ENCODE measurements around the gene PDZD8. TPM values are rescaled to one million over a fixed set of nuclear protein-coding genes. Genes with fewer than 3 reads are reported as not detected.

The PDZD8 gene
- total and polyA plus RNA-seq, 2 donors (not counting 1 experiment from before 2014, with no cell fraction given) = 15.4 to 34.6 TPM

DNA sequence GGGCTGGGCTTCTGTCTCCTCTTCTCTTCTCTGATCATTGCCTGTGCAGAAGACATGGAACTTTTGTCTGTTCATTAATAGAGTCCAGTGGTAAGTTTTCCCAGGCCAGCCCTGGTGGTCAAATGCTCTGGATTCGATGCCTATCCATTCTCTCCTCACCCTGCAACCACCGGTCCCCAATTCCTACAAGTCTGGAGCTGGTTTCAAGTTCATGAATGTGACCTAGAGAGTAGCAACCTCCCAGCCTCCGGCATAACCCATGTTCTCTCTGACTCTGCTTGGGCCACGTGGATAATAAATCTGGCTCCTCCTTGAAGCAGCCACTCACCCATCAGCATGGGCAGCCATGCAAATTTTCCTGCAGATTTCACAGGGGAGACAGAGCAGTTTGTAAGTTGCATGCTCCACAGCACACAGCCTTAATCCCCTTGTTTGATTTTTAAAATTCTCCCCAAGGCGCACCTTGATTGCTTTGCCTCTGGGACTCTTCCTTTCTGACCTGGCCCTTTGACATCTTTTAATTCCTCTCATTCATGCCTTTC, 37.3 kb upstream of the PDZD8 start:
- Histone ChIP-seq H3K9ac (ENCODE audit: insufficient read depth, low read length) (no peak overlapping the region), H3K27ac (ENCODE audit: insufficient read depth, low read length) (no peak overlapping the region), H3K27me3 (ENCODE audit: control insufficient read depth, insufficient read depth, low read length) (no peaks in the 10 kb centered on the region), H3K4me3 (replicated peaks in 1 of 4; ENCODE audit: control extremely low read depth in 1 of 4, insufficient read depth in 1 of 4, low read depth in 3 of 4, low read length in 4 of 4) (no peak overlapping the region), H3K4me2 (ENCODE audit: extremely low read depth, insufficient read depth, low read length) (no peak overlapping the region), H3K36me3 (ENCODE audit: control insufficient read depth, insufficient read depth, low read length) (no peaks in the 10 kb centered on the region), H2AFZ (ENCODE audit: low read length) (no peak overlapping the region), H3K4me1 (ENCODE audit: control insufficient read depth, extremely low read depth, insufficient read depth, low read length) (no peaks in the 10 kb centered on the region), H3K9me3 (ENCODE audit: control insufficient read depth, insufficient read depth, low read depth, low read length) (no peaks in the 10 kb centered on the region), H4K20me1 (ENCODE audit: control insufficient read depth, extremely low read depth, insufficient read depth, low read length) (no peaks in the 10 kb centered on the region), H3K79me2 (ENCODE audit: control insufficient read depth, insufficient read depth, low read length) (no peaks in the 10 kb centered on the region)
- no peak for TF ChIP-seq EZH2 (IDR thresholded peaks at IDR 0.05; ENCODE audit: low read length, missing control alignments)
- TF ChIP-seq, protein P1, sequence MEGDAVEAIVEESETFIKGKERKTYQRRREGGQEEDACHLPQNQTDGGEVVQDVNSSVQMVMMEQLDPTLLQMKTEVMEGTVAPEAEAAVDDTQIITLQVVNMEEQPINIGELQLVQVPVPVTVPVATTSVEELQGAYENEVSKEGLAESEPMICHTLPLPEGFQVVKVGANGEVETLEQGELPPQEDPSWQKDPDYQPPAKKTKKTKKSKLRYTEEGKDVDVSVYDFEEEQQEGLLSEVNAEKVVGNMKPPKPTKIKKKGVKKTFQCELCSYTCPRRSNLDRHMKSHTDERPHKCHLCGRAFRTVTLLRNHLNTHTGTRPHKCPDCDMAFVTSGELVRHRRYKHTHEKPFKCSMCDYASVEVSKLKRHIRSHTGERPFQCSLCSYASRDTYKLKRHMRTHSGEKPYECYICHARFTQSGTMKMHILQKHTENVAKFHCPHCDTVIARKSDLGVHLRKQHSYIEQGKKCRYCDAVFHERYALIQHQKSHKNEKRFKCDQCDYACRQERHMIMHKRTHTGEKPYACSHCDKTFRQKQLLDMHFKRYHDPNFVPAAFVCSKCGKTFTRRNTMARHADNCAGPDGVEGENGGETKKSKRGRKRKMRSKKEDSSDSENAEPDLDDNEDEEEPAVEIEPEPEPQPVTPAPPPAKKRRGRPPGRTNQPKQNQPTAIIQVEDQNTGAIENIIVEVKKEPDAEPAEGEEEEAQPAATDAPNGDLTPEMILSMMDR (conservative IDR thresholded peaks at IDR 0.05 in 1 of 2, IDR thresholded peaks at IDR 0.05 in 1 of 2; ENCODE audit: low read depth in 1 of 2, low read length in 2 of 2) = no peak
- DNase-seq (ENCODE audit: low read depth in 2 of 2) = no peak

DNA sequence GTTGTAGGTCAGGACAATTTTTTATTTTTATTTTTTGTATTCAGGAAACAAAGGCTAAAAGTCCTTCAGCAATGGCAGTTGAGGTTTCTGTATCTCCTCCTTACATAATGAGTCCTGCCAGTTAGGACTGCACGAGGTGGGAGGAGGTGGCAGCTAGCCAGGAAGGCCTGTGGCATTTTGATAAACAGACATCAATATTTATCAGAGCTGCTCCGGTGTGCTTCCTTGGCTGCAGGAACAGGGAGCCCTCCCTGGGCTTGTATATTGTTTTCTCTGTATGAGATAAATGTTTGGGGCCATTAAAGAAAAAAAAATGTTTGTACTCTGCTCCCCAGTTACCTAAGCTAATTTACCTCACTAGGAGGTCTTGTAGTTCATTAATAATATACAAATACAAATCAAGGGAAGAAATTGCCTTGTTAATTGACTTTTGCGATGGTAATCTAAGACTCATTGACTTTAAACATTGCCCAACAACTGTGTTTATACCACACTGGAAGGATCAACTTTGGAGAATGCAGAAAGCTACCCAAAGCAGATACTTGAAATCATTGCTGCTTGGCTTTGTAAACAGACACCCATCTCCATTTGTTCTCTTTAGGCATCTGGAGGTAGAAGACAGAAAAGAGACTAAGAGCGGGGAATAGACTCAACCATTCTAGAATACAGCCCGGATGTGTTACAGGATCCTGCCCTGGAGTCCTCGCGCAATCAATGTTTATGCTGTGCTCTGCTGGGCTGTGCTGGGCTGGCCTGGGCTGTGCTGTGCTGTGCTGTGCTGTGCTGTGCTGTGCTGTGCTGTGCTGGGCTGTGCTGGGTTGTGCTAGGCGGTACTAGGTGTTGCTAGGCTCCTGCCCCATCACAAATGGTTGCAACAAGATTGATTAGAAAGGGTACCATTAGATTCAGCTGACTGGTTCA, 36.5 kb upstream of the PDZD8 start:
- H3K9me3 ChIP-seq (ENCODE audit: control insufficient read depth, insufficient read depth, low read depth, low read length) = no peaks in the 10 kb centered on the region
- DNase-seq (ENCODE audit: low read depth in 2 of 2) = no peak
- no peaks in the 10 kb centered on the region for H4K20me1 ChIP-seq (ENCODE audit: control insufficient read depth, extremely low read depth, insufficient read depth, low read length)
- no peak for TF ChIP-seq EZH2 (IDR thresholded peaks at IDR 0.05; ENCODE audit: low read length, missing control alignments)
- TF ChIP-seq, protein P1 (conservative IDR thresholded peaks at IDR 0.05 in 1 of 2, IDR thresholded peaks at IDR 0.05 in 1 of 2; ENCODE audit: low read depth in 1 of 2, low read length in 2 of 2) = no peak
- H3K4me3 ChIP-seq (replicated peaks in 1 of 4; ENCODE audit: control extremely low read depth in 1 of 4, insufficient read depth in 1 of 4, low read depth in 3 of 4, low read length in 4 of 4) = no peak overlapping the region
- H3K4me2 ChIP-seq (ENCODE audit: extremely low read depth, insufficient read depth, low read length) = no peak overlapping the region
- H3K27me3 ChIP-seq (ENCODE audit: control insufficient read depth, insufficient read depth, low read length) = no peaks in the 10 kb centered on the region
- no peak overlapping the region for H3K27ac ChIP-seq (ENCODE audit: insufficient read depth, low read length)
- no peaks in the 10 kb centered on the region for H3K4me1 ChIP-seq (ENCODE audit: control insufficient read depth, extremely low read depth, insufficient read depth, low read length)
- no peak overlapping the region for H3K9ac ChIP-seq (ENCODE audit: insufficient read depth, low read length)
- H2AFZ ChIP-seq (ENCODE audit: low read length) = no peak overlapping the region
- H3K36me3 ChIP-seq (ENCODE audit: control insufficient read depth, insufficient read depth, low read length) = no peaks in the 10 kb centered on the region
- no peaks in the 10 kb centered on the region for H3K79me2 ChIP-seq (ENCODE audit: control insufficient read depth, insufficient read depth, low read length)

DNA sequence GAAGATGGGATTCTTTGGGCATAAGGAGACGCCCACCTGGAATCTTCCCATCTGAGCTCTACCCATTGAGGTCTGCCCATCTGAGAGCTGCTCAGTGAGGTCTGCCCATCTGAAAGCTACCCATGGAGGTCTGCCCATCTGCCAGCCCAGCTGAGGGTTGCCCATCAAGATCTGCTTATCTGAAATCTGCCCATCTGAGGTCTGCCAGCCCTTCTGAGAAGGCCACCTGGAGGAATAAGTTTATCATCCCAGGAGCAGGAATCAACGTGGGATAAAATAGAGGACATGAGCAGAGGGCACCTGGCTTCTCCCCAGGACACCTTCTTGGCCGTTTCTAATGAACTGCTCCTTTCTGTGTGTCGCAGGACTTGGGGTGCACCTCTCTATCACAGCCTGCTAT, 35.3 kb upstream of the PDZD8 start:
- Histone ChIP-seq H3K9ac (ENCODE audit: insufficient read depth, low read length) (no peak overlapping the region), H3K4me3 (replicated peaks in 1 of 4; ENCODE audit: control extremely low read depth in 1 of 4, insufficient read depth in 1 of 4, low read depth in 3 of 4, low read length in 4 of 4) (no peak overlapping the region), H2AFZ (ENCODE audit: low read length) (no peak overlapping the region), H3K27me3 (ENCODE audit: control insufficient read depth, insufficient read depth, low read length) (no peaks in the 10 kb centered on the region), H3K36me3 (ENCODE audit: control insufficient read depth, insufficient read depth, low read length) (no peaks in the 10 kb centered on the region), H3K4me1 (ENCODE audit: control insufficient read depth, extremely low read depth, insufficient read depth, low read length) (no peaks in the 10 kb centered on the region), H3K27ac (ENCODE audit: insufficient read depth, low read length) (no peak overlapping the region), H3K9me3 (ENCODE audit: control insufficient read depth, insufficient read depth, low read depth, low read length) (no peaks in the 10 kb centered on the region), H3K4me2 (ENCODE audit: extremely low read depth, insufficient read depth, low read length) (no peak overlapping the region), H4K20me1 (ENCODE audit: control insufficient read depth, extremely low read depth, insufficient read depth, low read length) (no peaks in the 10 kb centered on the region), H3K79me2 (ENCODE audit: control insufficient read depth, insufficient read depth, low read length) (no peaks in the 10 kb centered on the region)
- TF ChIP-seq, protein P1 (conservative IDR thresholded peaks at IDR 0.05 in 1 of 2, IDR thresholded peaks at IDR 0.05 in 1 of 2; ENCODE audit: low read depth in 1 of 2, low read length in 2 of 2) = no peak
- TF ChIP-seq EZH2 (IDR thresholded peaks at IDR 0.05; ENCODE audit: low read length, missing control alignments) = no peak
- DNase-seq (ENCODE audit: low read depth in 2 of 2) = no peak

All from fibroblast of lung (primary cell).